NCI-H446 (cell line): ENCODE measurements around the gene CANX.

Experiments used
- DNase-seq, 2 experiments: peaks; one replicate each; lab custom pipeline; 2025; lab: John Stamatoyannopoulos, UW

The CANX gene

GRCh38 chr5:179758955-179759354 is 60.2 kb downstream of the CANX start:
- no peak for DNase-seq

GRCh38 chr5:179759581-179760551 is 61.1 kb downstream of the CANX start:
- DNase-seq = no peak

DNA sequence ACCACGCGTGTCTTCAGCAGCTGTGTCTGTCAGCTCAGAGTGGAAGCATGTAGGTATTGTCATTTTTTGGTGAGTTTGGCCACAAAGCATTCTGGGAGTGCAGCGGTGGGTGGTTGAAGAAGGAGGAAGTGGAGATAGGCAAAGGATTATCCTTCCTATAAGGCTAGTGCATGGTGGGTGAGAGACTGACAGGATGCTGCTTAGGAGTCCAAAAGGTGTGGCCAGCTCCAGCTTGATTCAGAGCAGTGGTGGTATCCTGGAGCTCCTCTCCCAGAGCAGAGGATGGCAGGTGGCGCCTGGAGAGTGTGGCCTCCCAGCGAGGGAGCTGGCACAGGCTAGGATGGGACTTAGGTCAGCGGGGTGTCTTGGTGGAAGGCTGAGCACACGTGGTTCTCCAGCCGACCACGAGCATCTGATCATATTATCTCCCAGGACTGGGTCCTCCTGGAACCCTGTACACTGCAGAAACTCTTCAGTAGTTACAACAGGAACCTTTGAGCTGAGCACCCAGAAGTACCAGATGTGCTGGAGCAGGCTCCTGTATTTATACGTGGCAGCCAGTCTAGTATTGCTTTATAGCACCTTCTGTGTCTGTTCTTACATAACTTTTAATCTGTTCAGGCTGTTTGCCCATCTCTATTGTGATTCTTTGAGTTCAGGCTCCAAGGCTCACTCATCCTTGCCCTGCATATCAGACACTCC is 63.5 kb downstream of the CANX start:
- peak in 1 of 2 experiments; percentile 38 for DNase-seq

DNA sequence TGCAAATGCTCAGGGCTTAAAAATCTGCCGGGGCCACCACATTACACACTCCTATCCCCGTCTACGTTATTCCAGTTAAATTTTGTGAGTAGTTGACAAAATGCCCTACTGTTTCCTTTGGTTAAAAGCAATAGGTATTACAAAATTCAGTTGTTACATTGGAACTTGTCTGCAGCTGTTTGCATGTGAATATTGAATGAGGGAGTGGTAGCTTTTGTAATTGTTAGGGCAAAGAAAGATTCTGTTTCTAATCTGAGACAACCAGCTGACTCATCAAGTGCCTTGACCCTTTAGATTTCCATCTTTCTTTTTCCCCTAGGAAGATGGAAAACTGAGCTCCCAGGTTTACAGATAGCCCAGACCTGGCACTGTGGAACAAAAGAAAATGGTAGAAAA is 64.0 kb downstream of the CANX start:
- DNase-seq = no peak

DNA sequence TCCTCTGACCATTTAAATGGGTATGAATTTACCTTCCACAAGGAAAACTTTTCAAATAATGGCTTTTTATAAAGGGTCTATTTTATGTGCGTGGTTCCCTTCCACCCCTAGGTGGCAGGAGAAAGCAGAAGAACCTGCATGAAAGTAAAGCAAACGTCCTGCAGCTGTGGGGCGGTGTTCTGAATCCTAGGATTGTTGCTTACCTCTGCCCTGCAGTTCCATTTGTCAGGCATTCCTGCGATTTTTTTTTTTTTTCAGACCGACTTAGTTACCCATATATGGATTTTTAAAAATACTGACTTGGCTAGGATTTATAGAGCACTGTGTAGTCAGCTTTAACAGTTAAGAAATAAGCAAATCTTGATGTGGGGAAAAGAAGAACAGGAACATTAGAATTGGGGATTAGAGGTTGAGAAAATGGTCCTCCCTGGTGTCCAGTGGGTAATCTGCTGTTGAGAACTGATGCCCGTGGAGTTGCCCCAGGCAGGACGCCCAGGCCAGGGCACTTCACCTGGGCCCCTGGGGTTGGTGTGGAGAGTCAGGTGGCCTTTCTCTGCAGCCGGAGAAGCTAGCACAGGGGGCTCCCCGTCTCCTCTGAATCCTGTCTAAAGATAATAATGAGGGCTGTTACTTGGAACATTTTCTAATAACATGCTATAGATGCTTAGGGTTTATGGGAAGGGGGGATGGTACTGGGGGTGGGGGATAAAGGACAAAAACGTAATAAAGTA is 64.6 kb downstream of the CANX start:
- peak; percentile 55 to 61 for DNase-seq

DNA sequence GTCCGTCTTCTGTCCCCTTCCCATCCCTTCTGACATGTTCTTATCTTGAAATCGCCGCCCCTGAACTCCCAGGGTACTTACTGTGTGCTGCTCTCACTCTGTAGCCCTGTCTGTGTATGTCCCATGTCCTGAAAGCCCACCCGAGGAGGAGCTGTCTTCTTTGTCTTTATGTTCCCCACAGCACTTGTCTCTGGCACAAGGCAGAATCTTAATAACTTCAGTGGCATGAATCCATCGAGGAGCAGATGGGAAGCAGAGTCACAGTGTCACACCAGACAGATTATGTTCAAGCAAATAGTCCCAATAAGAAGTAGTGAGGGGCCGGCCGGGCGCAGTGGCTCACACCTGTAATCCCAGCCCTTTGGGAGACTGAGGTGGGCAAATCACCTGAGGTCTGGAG is 65.3 kb downstream of the CANX start:
- no peak for DNase-seq

DNA sequence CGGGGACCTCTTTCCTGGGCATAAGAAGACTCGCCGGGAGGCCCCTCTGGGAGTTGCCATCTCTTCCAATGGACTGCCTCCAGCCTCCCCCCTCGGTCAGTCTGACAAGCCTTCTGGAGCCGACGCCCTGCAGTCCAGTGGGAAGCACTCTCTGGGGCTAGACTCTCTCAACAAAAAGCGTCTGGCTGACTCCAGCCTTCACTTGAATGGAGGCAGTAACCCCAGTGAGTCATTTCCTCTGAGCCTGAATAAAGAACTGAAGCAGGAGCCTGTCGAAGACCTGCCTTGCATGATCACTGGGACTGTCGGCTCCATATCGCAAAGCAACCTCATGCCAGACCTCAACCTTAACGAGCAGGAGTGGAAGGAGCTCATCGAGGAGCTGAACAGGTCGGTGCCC is 66.6 kb downstream of the CANX start:
- DNase-seq = no peak

DNA sequence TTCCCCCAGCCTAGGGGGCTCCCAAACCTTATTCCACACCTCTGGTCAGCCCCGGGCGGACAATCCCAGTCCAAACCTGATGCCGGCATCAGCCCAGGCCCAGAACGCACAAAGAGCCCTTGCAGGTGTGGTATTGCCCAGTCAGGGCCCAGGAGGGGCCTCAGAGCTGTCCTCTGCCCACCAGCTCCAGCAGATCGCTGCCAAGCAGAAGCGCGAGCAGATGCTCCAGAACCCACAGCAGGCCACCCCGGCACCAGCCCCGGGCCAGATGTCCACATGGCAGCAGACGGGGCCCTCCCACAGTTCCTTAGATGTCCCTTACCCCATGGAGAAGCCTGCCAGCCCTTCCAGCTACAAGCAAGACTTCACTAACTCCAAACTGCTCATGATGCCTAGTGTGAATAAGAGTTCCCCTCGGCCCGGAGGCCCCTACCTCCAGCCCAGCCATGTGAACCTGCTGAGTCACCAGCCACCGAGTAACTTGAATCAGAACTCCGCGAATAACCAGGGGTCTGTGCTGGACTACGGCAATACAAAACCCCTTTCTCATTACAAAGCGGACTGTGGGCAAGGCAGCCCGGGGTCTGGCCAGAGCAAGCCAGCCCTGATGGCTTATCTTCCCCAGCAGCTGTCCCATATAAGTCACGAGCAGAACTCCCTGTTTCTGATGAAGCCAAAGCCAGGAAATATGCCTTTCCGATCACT is 67.4 kb downstream of the CANX start:
- DNase-seq = no peak

DNA sequence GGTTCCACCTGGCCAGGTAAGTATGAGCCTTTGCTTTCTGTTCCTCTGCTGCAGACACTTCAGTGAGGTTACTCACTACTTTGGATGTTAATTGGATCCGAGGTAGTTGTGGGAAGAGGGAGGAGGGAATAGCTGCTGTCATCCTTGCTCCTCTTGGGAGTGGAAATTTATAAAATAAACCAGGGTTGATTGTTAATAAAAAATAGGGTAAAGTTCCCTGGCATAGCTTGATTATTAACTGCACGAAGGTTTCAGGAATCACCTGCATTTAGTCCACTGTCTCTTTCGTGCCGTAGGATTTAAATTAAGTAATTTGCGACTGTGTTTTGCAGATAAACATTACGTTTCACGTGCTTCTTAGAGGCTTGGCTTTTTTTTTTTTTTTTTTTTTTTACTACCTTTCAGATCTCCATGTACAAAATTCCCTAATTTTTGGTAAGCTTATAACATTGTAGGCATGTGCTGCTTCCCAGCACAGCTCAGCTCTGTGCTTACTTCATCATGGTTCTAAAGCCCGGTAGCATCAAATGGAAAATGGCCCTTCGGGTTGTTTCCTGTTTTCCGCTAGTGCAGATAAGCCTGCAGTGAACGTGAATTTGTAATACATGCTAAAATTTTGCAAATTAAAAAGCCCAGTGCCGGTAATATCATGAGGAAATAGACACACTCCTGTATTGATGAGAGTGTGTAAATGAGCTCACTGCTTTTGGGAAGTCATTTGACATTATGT is 68.1 kb downstream of the CANX start:
- no peak for DNase-seq

DNA sequence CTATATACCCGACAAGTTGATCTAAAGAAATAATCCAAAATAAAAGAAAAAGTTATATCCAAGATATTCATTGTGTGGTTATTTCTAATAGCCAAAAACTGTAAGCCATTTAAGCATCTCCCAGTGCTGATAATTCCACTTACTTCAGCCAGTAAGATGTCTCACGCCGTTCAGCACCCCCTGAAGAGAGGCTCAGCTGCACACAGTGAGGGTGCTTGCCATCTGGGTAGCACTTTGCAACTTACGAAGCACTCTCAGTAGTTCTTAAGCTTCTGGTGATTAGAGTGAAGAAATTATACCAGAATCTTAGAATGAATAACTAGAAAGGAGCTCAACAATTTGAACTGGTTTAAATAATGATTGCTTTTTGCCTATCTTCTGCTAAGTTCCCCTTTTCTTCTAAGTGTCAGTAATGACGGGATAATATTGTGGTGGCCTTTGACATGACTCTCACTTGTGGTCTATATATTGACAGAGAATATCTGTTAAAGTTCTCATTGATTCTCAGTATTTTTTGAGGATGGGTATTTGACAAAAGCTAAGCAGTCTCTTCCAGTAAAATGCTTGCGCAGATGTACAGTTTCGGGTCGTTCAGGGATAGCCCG is 68.8 kb downstream of the CANX start:
- no peak for DNase-seq

DNA sequence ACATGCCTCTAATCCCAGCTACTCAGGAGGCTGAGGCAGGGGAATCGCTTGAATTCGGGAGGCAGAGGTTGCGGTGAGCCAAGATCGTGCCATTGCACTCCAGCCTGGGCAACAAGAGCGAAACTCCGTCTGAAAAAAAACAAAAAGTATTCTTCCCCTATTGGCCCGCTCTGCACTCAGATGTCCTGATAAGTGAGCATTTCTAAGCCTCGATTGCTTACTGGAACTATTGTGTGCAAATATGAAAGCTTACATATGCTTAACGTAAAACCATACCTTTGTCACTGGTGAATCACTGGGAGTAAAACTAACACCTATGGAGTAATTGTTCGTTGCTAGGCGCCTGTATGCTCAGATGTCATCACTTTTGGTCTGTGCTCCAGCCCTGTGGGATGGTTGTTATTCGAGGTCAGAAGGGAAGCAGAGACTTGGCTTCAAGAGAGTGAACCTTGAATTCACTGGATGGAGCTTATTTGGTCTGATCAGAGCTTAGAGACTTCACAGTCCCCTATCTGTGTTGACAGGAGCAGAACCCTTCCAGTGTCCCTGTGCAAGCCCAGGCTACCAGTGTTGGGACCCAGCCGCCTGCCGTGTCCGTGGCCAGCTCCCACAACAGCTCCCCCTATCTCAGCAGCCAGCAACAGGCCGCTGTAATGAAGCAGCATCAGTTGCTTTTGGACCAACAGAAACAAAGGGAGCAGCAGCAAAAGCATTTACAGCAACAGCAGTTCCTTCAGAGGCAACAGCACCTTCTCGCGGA is 69.7 kb downstream of the CANX start:
- no peak for DNase-seq

GRCh38 chr5:179769271-179769670 is 70.5 kb downstream of the CANX start:
- DNase-seq = no peak

- DNase-seq = no peak
Measured at GRCh38 chr5:179769796-179770195, 71.0 kb downstream of the CANX start.

GRCh38 chr5:179771311-179771895 is 72.6 kb downstream of the CANX start:
- no peak for DNase-seq

- DNase-seq = no peak
Measured at GRCh38 chr5:179772351-179772750, 73.6 kb downstream of the CANX start.

DNA sequence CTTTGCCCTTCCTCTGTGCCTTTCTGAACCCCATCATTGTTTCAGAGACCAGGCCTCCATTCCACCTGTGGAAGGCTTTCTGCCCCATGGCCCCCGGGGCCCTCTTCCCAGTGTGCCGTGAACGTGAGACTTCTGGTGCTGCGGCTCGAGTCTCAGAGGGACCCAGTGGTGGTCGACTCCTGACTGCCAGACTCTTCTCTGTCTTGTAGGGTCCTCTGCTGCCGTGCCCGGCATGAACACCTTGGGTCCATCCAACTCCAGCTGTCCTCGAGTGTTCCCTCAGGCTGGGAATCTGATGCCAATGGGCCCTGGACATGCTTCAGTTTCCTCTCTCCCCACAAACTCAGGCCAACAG is 74.9 kb downstream of the CANX start:
- no peak for DNase-seq

DNA sequence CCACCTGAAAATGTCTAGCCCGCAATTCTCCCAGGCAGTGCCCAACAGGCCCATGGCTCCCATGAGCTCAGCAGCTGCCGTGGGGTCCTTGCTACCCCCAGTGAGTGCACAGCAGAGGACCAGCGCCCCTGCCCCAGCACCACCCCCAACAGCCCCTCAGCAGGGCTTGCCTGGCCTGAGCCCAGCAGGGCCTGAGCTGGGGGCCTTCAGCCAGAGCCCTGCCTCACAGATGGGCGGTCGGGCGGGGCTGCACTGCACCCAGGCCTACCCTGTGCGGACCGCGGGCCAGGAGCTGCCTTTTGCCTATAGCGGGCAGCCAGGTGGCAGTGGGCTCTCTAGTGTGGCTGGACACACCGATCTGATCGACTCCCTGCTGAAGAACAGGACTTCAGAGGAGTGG is 75.7 kb downstream of the CANX start:
- DNase-seq = no peak

DNA sequence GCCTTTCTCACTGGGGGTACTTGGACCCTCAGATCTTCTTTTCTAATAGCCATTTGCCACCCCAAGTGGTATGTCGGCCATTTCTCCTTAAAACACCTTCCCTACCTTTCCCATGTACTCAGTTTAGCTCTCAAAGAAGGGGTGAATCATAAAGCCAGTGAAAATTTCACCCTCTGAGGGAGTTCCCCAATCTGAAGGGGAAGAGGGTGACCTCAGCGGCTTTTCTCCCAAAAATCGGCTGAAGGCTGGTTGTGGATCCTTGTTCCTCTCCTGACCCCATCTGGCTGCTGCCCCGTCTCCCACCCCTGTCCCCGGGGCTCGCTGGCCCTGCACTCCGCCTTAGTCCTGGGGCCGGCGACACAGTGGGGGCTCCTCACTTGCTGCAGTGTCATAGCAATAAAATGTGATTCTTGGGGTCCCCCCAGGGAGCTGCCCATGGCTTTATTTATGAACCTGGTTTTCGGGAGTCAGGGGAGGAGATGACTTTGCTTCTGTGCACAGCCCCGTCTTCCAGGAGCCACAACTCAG is 77.7 kb downstream of the CANX start:
- no peak for DNase-seq

DNA sequence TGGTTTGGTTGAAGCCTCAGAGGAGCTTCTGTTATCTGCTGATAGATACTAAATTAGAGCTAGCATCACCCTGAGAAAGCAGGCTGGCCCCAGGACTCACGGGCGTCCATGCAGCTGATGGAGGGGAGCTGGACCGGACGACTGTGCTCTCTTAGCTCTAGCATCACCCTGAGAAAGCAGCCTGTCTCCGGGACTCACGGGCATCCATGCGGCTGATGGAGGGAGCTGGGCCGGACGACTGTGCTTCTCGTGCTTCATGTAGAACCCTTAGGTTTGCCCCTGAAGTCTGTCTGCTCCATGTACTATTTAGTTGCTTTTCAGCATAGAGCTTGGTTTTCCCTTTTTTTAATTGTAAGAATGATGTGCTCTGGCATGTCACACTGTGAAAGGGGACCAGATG is 78.7 kb downstream of the CANX start:
- DNase-seq = no peak

GRCh38 chr5:179777909-179778308 is 79.1 kb downstream of the CANX start:
- DNase-seq = no peak
